ENCODE measurements around the gene CARS1. TPM values are rescaled to one million over a fixed set of nuclear protein-coding genes. Genes with fewer than 3 reads are reported as not detected.

The CARS1 gene
- total RNA-seq, 1 experiment from 2014 or later, result 120 TPM

DNA sequence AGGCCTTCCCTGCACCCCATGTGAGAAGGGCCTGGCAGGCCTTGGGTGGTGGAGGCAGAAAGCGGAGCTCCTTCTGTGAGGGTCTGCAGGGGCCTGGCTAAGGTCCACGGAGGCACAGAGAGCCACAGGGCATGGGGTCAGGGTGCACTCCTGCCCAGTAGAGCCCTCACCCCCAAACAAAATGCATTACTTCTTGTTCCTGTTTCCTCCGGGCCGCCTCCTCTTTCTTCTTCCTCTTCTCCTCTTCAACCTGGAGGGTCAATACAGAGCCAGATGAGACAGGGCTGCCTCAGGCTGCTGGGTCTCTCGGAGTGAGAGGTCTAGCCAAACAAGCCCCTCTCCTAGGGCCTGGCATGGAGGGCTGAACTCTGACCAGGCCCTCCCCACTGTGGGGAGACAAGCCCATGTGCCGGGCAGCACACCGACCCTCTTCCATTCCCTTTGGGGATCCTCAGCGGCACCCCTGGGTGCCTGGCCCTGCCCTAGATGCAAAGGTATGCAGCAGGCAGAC is 54.8 kb downstream of the CARS1 start:
- ATAC-seq (no peak), DNase-seq (ENCODE audit: low read depth, low spot score) (no peak)
- Histone ChIP-seq H3K36me3 (ENCODE audit: control insufficient read depth, insufficient read depth, low read length) (peaks cover 22% of the 10 kb centered on the region), H3K4me1 (ENCODE audit: control insufficient read depth, insufficient read depth, low read length) (peaks cover 43% of the 10 kb centered on the region), H3K9me3 (ENCODE audit: control insufficient read depth, insufficient read depth, low read depth, low read length) (no peaks in the 10 kb centered on the region), H3K27me3 (ENCODE audit: control insufficient read depth, insufficient read depth, low read length) (no peaks in the 10 kb centered on the region), H3K4me3 (ENCODE audit: low read depth in 2 of 2, low read length in 2 of 2) (no peak overlapping the region), H3K27ac (ENCODE audit: low read length) (peak overlapping the region; percentile 84)
- BruUV-seq (replicated peaks), result no TSS peak
- TF ChIP-seq SIN3A (IDR thresholded peaks at IDR 0.05; ENCODE audit: borderline replicate concordance, insufficient read depth, low read depth, low read length), result no peak
- no peak for TF ChIP-seq POLR2AphosphoS5 (IDR thresholded peaks at IDR 0.05; ENCODE audit: low read depth, low read length)
- TF ChIP-seq TCF7L2 (IDR thresholded peaks at IDR 0.05; ENCODE audit: low read depth, low read length), result no peak
- TF ChIP-seq, protein P1, sequence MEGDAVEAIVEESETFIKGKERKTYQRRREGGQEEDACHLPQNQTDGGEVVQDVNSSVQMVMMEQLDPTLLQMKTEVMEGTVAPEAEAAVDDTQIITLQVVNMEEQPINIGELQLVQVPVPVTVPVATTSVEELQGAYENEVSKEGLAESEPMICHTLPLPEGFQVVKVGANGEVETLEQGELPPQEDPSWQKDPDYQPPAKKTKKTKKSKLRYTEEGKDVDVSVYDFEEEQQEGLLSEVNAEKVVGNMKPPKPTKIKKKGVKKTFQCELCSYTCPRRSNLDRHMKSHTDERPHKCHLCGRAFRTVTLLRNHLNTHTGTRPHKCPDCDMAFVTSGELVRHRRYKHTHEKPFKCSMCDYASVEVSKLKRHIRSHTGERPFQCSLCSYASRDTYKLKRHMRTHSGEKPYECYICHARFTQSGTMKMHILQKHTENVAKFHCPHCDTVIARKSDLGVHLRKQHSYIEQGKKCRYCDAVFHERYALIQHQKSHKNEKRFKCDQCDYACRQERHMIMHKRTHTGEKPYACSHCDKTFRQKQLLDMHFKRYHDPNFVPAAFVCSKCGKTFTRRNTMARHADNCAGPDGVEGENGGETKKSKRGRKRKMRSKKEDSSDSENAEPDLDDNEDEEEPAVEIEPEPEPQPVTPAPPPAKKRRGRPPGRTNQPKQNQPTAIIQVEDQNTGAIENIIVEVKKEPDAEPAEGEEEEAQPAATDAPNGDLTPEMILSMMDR (IDR thresholded peaks at IDR 0.05), result no peak
- TF ChIP-seq, protein P2, sequence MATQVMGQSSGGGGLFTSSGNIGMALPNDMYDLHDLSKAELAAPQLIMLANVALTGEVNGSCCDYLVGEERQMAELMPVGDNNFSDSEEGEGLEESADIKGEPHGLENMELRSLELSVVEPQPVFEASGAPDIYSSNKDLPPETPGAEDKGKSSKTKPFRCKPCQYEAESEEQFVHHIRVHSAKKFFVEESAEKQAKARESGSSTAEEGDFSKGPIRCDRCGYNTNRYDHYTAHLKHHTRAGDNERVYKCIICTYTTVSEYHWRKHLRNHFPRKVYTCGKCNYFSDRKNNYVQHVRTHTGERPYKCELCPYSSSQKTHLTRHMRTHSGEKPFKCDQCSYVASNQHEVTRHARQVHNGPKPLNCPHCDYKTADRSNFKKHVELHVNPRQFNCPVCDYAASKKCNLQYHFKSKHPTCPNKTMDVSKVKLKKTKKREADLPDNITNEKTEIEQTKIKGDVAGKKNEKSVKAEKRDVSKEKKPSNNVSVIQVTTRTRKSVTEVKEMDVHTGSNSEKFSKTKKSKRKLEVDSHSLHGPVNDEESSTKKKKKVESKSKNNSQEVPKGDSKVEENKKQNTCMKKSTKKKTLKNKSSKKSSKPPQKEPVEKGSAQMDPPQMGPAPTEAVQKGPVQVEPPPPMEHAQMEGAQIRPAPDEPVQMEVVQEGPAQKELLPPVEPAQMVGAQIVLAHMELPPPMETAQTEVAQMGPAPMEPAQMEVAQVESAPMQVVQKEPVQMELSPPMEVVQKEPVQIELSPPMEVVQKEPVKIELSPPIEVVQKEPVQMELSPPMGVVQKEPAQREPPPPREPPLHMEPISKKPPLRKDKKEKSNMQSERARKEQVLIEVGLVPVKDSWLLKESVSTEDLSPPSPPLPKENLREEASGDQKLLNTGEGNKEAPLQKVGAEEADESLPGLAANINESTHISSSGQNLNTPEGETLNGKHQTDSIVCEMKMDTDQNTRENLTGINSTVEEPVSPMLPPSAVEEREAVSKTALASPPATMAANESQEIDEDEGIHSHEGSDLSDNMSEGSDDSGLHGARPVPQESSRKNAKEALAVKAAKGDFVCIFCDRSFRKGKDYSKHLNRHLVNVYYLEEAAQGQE (IDR thresholded peaks at IDR 0.05; ENCODE audit: insufficient read depth in 1 of 2, low read depth in 2 of 2, low read length in 1 of 2), result no peak
- ChIA-PET CTCF (no interaction called here), POLR2A (no interaction called here)
- in situ Hi-C loops (cut with HindIII; ENCODE audit: low pct_unique_long_range_greater_than_20kb, low sequenced_read_pairs) (no loop called here), intact Hi-C loops (cut with micrococcal nuclease; ENCODE audit: unreplicated experiment) (no loop called here)

DNA sequence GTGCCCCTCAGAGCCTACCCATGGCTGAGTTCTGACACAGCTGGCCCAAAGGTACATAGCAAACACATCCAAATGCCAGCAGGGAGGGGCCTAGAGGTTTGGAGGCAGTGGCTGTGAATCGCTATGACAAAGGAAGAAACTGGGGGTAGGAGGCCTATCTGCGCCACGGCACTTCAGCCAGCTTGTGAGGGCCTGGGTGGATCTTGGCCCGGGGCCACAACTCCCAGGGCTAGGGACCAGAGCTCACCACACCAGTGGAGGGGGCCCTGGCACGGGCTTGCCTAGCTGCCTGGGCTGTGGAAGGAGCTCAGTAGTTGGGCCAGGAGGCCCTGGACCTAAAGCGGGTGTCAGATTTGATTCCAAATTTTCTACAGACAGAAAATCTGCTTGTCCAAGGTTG is 55.7 kb downstream of the CARS1 start:
- Histone ChIP-seq H3K4me3 (ENCODE audit: low read depth in 2 of 2, low read length in 2 of 2) (no peak overlapping the region), H3K4me1 (ENCODE audit: control insufficient read depth, insufficient read depth, low read length) (peaks cover 43% of the 10 kb centered on the region), H3K27me3 (ENCODE audit: control insufficient read depth, insufficient read depth, low read length) (no peaks in the 10 kb centered on the region), H3K36me3 (ENCODE audit: control insufficient read depth, insufficient read depth, low read length) (peaks cover 20% of the 10 kb centered on the region), H3K27ac (ENCODE audit: low read length) (peak overlapping the region; percentile 84), H3K9me3 (ENCODE audit: control insufficient read depth, insufficient read depth, low read depth, low read length) (no peaks in the 10 kb centered on the region)
- BruUV-seq (replicated peaks), result no TSS peak
- intact Hi-C loops (cut with micrococcal nuclease; ENCODE audit: unreplicated experiment) (no loop called here), in situ Hi-C loops (cut with HindIII; ENCODE audit: low pct_unique_long_range_greater_than_20kb, low sequenced_read_pairs) (no loop called here)
- ChIA-PET POLR2A (no interaction called here), CTCF (no interaction called here)
- TF ChIP-seq POLR2AphosphoS5 (IDR thresholded peaks at IDR 0.05; ENCODE audit: low read depth, low read length), result 0 out of 2 replicates have a peak, but pooled peaks have one; percentile 1
- TF ChIP-seq, protein P1 (IDR thresholded peaks at IDR 0.05), result no peak
- DNase-seq (ENCODE audit: low read depth, low spot score), result no peak
- ATAC-seq, result no peak
